Stimulated activated CD4-positive, alpha-beta T cell treated with anti-CD3 and anti-CD28 coated beads, Interleukin-12 subunit alpha, Interleukin-12 subunit beta, amount 100 ng/mL, for 4 hours (primary cell): ENCODE measurements around the gene TRAFD1.
"Not testable (repeated sequence)": the region's sequence is repeated elsewhere in the genome, so short reads cannot be mapped to it uniquely, and the experiment has no call there.

Experiments used
- DNase-seq: peaks from one replicate; pipeline ENCODE4 v3.0.0-alpha.2; 2020

TRAFD1 gene

DNA sequence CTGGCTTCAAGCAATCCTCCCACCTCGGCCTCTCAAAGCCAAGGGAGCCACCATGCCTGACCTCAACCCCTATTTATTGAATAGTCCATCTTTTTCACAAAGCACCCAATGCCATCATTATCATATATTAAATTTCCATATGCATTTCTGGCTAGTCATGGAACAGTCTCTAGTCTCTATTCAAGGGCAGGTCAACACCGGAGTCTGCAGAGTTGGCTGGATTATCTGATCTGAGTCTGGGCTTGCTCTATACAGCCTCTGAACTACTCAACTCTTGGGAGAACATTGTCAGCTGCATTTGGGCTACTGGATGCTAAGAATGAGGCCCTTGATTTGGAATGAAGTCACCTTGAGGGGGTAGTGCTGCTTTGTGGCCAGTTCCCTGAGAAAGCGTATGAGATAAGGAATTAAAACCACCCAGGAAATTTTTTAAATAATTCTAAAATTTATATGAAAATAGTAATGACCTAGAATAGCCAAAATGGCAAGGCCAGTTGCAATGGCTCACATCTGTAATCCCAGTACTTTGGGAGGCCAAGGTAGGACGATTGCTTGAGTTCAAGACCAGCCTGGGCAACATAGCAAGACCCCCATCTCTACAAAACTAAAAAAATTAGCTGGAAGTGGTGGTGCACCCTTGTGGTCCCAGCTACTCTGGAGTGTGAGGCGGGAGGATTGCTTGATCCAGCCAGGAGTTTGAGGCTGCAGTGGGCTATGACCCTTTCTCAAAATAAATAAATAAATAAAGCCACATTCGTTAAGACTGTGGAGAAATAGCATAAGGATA, 9.9 kb upstream of the TRAFD1 start:
- no peak for DNase-seq

DNA sequence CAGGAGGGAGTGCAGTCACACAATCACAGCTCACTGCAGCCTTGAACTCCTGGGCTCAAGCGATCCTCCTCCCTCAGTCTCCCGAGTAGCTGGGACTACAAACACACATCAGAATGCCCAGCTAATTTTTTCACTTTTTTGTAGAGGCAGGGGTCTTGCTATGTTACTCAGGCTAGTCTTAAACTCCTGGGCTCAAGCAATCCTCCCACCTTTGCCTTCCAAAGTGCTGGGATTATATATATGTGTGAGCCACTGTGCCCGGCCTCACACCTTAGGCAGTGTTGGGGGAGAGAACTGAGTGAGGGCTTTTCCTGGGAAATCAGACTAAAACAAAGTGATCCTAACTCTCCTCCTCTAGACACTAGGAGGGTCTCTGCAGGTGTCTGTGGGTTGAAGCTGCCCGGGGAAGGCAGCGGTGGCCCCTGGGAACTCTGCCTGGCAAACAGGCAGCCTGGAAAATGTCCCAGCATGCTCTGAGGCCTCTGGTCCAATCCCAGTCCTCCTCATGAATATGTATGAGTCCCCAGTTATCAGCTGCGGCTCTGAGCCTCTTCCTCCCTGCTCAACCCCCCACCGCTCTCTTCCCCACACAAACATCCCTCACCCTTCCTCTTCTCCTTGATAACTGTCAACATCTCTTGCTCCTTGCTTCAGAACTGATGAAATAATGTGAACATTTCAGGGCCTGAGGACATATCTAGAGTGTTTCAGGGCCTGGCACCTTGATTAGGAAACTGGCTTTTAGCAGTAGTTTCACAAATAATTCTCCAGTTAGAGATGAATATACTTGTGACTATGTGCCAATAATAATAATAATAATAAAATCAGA, 8.9 kb upstream of the TRAFD1 start:
- DNase-seq, result no peak

- DNase-seq, result no peak
These were observed 7.7 kb upstream of the TRAFD1 start for GRCh38 chr12:112117685-112118084.

GRCh38 chr12:112121780-112122565, 3.4 kb upstream of the TRAFD1 start:
- DNase-seq, result no peak

DNA sequence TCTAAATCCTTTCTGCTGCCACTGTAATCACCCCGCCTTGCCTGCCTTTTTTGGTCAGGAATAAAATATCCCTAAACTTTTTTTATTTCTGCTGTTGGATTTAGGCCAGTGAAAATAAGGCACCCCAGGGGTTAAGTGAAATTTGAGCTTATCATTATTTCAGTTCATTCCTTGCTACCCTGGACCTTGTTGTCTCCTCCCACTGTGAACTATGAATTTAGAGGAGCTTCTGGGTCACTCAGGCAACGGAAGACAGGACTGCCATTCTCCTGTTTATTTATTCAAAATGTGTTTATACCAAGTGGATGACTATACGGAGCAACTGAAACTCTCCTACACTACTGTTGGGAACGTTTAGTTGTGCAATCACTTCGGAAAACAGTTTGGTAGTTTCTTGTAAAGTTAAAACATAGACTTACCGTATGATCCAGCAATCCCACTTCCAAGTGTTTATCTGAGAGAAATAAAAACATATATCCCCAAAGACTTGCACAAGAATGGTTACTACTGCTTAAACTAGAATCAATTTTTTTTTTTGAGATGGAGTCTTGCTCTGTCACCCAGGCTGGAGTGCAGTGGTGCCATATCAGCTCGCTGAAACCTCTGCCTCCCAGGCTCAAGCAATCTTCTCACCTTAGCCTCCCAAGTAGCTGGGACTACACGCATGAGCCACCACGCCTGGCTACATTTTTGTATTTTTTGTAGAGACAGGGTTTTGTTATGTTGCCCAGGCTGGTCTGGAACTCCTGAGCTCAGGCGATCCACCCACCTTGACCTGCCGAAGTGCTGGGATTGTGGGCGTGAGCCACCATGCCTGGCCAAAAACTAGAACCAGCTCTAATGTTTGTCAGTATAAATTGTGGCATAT, 2.3 kb upstream of the TRAFD1 start:
- DNase-seq, result no peak

DNA sequence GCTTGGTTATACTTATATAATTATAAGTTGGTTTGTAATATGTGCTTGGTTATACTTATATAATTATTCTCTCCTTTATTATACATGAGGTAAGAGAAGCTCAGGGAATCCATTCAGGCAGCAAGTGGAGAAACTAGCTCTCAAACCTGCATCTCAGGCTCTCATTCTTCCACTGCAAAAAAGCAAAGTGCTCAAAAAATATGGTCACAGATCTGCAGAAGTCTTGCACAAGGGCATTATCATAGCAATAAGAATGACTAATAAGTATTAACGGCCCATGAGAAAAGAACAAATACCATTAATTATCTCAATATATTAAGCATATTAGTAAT, 476 bp upstream of the TRAFD1 start:
- no peak for DNase-seq

DNA sequence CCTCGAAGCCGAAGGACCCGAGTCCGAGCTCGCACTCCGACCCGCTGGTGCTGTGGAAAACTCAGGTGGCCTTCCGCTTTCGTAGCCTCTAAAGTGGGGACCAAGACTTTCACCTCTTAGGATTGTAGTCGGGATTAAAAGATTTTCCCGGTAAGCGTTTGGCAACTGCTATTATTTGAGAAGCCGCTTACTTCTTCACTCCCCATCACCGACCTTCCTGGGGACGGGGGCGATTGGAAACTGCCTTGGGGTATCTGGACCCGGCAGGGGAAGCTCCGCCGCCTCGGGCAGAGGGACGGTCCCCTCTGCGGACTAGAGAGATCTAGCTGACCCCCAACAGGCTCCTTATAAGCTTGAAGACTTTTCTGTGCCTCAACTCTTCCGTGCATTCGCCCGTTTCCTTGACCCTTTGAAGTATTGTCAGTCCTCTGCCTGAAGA, 659 bp downstream of the TRAFD1 start:
- no peak for DNase-seq

GRCh38 chr12:112126911-112127310, 1.6 kb downstream of the TRAFD1 start:
- no peak for DNase-seq

- no peak for DNase-seq
These were observed 5.2 kb downstream of the TRAFD1 start for GRCh38 chr12:112130441-112130998.

GRCh38 chr12:112131686-112132085, 6.3 kb downstream of the TRAFD1 start:
- DNase-seq, result no peak

DNA sequence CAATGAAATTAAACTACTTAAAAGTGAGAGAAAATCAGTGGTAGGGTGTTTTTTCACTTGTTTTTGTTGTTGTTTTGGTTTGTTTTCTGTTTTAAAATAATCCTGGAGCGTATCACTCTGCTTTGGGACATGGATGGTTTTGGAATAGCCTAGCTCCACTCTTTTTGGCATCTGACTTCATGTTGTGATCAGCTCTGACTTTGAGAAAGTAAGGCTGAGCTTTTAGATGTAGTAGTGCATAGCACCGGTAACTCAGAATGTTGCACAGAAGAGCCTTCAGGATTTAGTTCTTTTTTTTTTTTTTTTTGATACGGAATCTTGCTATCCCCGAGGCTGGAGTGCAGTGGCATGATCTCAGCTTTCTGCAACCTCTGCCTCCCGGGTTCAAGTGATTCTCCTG, 8.1 kb downstream of the TRAFD1 start:
- no peak for DNase-seq

DNA sequence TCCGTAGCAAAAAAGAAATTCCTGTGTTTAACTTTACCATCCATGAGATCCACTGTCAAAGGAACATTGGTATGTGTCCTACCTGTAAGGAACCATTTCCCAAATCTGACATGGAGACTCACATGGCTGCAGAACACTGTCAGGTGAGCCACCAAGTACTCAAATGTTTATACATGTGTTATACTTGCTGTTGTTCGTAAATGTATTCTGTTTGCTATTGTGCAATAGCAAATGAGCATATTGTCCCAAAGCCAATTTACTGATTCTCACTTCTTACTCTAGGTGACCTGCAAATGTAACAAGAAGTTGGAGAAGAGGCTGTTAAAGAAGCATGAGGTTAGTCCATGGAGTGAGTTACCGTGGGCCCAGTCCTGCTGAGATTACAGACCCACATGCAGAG, 9.4 kb downstream of the TRAFD1 start:
- DNase-seq, result no peak

DNA sequence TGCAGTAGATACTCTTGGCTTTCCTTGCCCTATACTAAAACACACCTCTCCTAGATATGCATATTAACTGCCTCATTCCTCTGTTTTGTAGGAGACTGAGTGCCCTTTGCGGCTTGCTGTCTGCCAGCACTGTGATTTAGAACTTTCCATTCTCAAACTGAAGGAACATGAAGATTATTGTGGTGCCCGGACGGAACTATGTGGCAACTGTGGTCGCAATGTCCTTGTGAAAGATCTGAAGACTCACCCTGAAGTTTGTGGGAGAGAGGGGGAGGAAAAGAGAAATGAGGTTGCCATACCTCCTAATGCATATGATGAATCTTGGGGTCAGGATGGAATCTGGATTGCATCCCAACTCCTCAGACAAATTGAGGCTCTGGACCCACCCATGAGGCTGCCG, 15.4 kb downstream of the TRAFD1 start:
- no peak for DNase-seq

DNA sequence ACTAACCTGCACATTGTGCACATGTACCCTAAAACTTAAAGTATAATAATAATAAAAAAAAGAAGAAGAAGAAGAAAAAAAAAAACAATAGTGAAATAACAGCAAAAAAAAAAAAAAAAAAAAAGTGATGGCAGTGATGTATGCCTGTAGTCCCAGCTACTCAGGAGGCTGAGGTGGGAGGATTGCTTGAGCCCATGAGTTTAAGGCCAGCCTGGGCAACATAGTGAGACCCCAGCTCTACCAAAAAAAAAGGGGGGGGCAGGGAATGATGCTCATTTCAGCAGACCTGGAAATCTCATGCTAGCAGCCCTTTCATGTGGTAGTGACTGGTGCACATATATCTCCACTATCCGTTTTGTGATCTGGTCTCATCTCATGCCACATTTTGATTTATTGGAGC, 20.8 kb downstream of the TRAFD1 start:
- no peak for DNase-seq

GRCh38 chr12:112148031-112148513, 22.7 kb downstream of the TRAFD1 start:
- no peak for DNase-seq

DNA sequence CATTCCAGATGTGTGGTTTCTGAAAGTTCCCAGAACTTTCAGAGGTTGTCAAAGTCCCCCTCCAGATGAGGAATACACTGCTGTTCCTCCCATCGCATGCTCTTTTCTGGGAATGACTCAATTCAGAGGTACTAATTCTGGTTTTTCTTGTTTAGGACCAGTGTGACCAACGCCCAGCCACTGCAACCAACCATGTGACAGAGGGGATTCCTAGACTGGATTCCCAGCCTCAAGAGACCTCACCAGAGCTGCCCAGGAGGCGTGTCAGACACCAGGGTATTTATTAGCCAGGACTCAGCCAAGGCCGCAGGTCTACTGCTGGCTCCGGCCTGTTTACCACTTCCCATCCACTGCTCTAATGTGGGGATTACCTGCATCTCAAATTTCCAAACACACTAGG, 24.2 kb downstream of the TRAFD1 start:
- DNase-seq, result no peak

DNA sequence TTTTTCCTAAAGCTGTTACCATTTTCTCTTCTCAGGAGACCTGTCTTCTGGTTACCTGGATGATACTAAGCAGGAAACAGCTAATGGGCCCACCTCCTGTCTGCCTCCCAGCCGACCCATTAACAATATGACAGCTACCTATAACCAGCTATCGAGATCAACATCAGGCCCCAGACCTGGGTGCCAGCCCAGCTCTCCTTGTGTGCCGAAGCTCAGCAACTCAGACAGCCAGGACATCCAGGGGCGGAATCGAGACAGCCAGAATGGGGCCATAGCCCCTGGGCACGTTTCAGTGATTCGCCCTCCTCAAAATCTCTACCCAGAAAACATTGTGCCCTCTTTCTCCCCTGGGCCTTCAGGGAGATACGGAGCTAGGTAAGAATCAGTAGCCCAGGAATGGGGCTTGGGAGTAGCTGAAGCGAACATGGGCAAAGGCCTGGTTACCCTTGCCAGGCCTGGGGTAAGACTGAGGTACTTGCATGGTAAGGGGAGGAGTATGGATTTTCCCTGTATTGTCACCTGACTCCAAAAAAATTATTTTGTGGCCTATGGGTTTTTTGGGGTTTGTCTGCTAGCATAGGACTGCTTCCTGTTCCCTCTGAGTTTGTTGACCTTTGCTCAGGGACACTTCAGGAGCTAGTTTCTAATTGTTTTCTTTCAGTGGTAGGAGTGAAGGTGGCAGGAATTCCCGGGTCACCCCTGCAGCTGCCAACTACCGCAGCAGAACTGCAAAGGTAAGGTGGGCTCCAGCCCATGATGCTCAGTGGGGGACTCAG, 26.6 kb downstream of the TRAFD1 start:
- DNase-seq, result no peak

- DNase-seq, result no peak
These were observed 28.0 kb downstream of the TRAFD1 start for GRCh38 chr12:112153181-112153892.

- DNase-seq, result no peak
These were observed 28.5 kb downstream of the TRAFD1 start for GRCh38 chr12:112153893-112154219.

- DNase-seq, result not testable (repeated sequence)
These were observed 33.2 kb downstream of the TRAFD1 start for GRCh38 chr12:112158461-112159145.
